Retinal pigment epithelial cell (primary cell): ENCODE data around the gene DCBLD2.

ENCODE experiments used
- DNase-seq: peaks from one replicate; pipeline ENCODE4 v3.0.0-alpha.2; 2010; ENCODE audit warnings: low read depth
- H3K4me3 ChIP-seq: 2 replicates; pipeline ENCODE4 v1.5.1; 2011; ENCODE audit warnings: mild to moderate bottlenecking, low read length, control low read depth, moderate library complexity
- CTCF ChIP-seq: conservative IDR thresholded peaks from 2 replicates; pipeline ENCODE4 v1.5.1; 2011; ENCODE audit warnings: low read depth, low read length, control low read depth, inconsistent platforms

DCBLD2 gene

GRCh38 chr3:98782824-98783500 is 118.5 kb downstream of the DCBLD2 start:
- DNase-seq, result no peak
- H3K4me3 ChIP-seq, result no peak overlapping the region
- TF ChIP-seq CTCF, result no peak

GRCh38 chr3:98780343-98780742 is 121.2 kb downstream of the DCBLD2 start:
- TF ChIP-seq CTCF, result no peak
- no peak for DNase-seq
- H3K4me3 ChIP-seq, result no peak overlapping the region

GRCh38 chr3:98779541-98780335 is 121.8 kb downstream of the DCBLD2 start:
- no peak for TF ChIP-seq CTCF
- no peak overlapping the region for H3K4me3 ChIP-seq
- DNase-seq, result no peak

- TF ChIP-seq CTCF, result no peak
- DNase-seq, result peak; percentile 77
- no peak overlapping the region for H3K4me3 ChIP-seq
Measured at GRCh38 chr3:98778852-98779413, 122.6 kb downstream of the DCBLD2 start.

- DNase-seq, result no peak
- no peak for TF ChIP-seq CTCF
- no peak overlapping the region for H3K4me3 ChIP-seq
Measured at GRCh38 chr3:98778383-98778782, 123.1 kb downstream of the DCBLD2 start.

GRCh38 chr3:98777801-98778220 is 123.7 kb downstream of the DCBLD2 start:
- no peak overlapping the region for H3K4me3 ChIP-seq
- peak; percentile 61 for DNase-seq
- TF ChIP-seq CTCF, result peak; percentile 45

- no peak for DNase-seq
- H3K4me3 ChIP-seq, result no peak overlapping the region
- TF ChIP-seq CTCF, result no peak
Measured at GRCh38 chr3:98777286-98777685, 124.2 kb downstream of the DCBLD2 start.
